HG03025 (cell line): Measurements from ENCODE around the gene HS2ST1.
"Not testable (repeated sequence)": the region's sequence is repeated elsewhere in the genome, so short reads cannot be mapped to it uniquely, and the experiment has no call there.

ENCODE experiments used
- ATAC-seq: cut with Tn5 transposase; IDR thresholded peaks from one replicate; pipeline ENCODE4 v1.9.1; 2021; ENCODE audit warnings: mild to moderate bottlenecking, moderate library complexity; ENCODE audit not compliant: unreplicated experiment, low FRiP score

HS2ST1 gene

DNA sequence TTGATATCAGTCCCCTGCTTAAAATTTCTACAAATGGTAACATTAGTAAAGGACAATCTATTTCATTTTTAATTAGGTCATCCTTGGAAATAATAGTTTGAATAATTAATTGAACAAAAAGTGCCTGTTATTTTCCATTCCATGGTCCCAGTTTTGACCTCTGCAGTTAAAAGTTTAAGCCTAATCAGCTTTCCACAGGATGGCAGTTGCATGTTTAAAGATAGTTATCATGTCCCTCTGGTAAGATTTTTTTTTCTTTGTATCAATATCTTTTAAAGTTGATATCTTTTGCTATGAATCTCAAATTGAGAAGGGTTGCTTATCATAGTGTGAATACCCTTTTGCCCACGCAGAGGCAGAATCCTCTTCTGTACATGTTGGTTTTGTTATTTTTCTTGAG, 90.4 kb downstream of the HS2ST1 start:
- ATAC-seq = no peak

DNA sequence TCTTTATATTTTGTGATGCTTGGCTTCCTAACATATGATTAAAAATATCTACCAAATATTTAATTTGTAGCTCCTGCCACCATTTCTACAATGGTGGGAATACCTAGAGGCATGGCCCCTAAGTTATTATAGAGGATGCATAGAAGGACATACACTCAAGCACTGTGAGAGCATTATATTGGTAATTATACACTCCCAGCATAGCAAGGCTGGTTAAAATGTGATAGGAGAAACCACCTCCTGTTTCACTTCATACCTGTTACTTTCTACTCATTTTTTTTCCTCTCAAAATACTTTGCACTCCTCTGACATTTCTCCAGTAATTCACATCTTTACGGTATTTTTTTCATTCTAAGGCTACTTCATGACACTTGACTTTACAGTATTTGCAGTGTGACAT, 92.9 kb downstream of the HS2ST1 start:
- no peak for ATAC-seq

DNA sequence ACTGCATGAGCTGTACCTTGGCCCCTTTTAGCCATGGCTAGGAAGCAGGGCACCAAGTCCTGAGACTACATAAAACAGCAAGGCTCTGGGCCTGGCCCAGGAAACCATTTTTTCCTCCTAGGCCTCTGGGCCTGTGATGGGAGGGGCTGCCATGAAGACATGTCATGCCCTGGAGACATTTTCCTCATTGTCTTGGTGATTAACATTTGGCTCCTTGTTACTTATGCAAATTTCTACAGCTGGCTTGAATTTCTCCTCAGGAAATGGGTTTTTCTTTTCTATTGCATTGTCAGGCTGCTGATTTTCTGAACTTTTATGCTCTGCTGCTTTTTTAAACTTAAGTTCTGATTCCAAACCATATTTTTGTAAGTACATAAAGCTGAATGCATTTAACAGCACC, 99.0 kb downstream of the HS2ST1 start:
- ATAC-seq = not testable (repeated sequence)

DNA sequence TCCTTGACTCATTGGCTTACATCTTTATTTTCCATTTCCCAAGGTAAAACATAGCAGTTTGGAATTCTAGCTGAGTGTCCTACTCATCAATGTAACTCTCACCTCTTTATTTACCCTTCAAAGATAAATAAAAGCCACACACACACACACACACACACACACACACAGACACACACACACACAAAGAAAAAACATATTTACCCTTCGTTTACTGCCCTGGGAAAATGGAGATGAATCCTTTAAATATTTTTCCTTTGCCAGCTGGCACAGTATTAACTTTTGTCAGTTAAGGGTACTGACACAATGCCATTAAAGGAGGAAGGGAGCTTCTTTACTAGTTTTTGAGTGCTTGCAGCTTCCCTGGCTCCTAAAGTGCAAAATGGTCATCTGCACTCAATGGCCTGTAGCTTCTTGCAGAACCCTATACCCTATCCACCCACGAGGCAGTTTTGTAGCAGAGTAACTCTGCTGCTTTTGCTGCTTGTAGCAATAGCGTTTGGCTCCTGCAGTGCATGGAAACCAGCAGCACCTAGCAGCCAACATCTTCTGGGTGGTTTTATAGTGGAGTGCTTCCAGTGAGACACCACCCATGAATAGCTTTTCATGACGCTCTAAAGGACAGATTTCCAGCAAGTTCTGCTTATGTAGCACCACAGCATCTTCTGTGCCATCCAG, 103.7 kb downstream of the HS2ST1 start:
- ATAC-seq = no peak

DNA sequence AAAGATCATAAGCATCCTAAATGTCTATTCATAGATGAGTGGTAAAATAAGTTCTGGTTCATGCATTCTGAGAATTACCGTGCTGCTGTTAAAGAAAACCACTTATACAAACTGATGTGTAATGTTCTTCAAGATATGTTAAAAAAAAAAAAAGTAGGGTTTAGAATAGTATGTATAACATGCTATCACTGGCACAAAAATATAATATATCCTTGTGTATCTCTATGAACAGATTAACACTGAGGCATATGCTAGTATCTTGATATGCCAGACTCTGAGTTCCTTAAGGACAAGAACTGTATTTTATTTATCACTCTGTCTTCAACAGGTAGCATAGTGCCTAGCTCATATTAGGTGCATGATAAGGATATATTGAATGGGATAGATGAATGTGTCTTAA, 108.9 kb downstream of the HS2ST1 start:
- no peak for ATAC-seq

DNA sequence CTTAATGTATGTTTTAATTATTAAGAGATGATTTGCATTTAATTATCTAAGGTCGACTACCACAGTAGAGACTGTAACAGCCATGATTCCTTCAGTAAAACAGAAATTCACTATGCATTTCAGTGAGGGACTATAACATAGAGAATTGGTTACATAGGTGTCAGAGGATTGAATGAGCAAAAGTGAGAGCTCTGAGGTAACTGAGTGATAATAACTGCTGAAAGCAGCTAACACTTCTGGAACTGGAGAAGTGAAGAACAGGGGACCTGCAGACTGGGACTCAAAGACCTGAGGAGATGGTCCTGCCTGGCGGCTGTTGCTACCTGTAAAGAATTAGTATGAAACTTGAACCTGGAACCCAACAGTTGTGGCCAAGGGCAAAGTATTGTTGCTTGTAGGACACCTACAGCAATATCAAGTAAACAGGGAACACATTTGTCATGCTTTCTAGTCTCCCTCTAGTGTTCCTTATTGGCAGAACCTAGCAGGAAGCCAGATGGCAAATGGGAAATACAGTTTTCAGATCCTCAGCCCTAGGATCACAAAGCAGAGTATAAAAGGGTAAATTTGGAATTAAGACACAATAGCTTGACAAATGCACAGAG, 110.6 kb downstream of the HS2ST1 start:
- peak; percentile 74 for ATAC-seq

DNA sequence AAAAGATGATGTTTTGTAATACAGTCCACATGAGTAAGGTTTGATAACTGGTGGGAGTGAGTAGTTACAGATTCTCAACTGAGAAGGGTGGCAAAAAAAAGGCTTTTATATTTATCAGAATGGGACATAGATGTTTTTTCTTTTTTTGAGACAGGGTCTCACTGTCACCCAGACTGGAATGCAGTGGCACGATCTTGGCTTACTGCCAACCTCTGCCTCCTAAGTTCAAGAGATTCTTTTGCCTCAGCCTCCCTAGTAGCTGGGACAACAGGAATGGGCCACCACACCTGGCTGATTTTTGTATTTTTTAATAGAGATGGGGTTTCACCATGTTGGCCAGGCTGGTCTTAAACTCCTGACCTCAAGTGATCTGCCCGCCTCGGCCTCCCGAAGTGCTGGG, 113.1 kb downstream of the HS2ST1 start:
- ATAC-seq = not testable (repeated sequence)

DNA sequence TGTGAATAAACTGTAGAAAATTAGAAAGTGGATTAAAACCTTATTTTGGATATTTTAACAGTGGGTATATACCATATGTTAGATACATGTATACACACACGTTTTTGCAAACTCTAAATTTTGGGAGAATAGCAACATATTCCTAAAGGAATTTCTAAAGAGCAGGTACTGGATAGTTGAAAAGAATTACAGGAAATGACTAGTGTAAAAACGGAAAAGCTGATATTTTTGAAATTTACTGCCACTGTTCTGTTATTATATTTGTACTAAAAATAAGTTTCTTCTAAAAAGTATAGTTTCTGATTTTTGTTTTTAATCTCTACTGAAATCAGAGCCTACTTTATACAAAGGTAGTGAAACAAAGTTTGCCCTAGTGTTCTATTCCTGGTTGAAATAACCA, 114.1 kb downstream of the HS2ST1 start:
- ATAC-seq = no peak

DNA sequence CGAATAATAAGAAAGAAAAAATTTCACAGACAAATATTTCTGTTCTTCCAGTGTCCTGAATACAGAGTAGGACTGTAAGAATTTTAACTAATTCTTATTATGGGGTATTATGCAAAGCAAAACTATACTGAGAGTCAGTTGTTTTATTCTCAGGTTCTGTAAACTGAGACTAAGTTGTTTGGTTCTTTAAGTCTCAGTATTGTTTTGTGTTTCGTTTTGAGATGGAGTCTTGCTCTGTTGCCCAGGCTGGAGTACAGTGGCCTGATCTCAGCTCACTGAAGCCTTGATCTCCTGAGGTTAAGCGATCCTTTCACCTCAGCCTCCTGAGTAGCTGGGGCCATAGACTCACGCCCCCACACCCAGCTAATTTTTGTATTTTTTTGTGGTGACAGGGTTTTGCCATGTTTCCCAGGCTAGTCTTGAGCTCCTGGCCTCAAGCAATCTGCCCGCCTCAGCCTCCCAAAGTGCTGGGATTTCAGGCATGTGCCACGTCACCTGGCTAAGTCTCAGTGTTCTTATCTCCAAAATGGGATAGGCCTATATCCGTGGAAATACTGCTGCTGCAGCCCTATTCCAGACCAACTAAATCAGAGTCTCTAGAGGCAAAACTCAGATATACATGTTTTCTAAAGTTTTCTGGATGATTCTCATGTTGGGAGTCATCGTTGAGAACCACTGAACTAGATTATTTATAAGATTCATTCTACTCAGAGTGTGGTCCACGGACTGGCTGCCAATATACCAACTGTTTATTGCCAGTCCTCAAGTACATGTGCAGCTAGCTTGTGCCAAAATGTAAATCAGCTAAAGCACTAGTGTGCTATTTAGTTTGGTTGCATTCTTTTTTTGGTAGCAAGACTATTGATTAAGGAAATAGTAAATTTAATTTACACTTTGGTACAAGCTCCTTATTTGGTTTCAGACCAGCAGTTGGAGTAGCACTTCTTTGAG, 116.6 kb downstream of the HS2ST1 start:
- ATAC-seq = peak; percentile 89

DNA sequence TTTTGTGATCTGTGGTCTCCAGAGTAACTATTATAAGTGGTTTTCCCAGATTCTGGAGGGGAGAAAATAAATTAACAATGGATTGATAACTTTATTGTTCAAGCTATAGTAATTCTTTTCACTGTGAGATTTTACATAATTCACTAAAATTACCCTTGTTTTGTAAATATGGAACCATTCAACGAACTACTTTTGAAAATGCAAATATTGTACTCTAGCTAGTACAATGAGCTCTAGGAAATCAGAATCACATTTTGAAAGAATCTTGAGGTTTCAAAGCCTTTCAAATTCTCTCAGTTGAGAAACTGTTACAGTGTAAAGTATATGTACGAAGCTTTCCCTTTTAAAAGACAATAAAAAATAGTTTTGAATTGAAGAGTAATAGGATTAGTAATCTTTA, 119.9 kb downstream of the HS2ST1 start:
- no peak for ATAC-seq

DNA sequence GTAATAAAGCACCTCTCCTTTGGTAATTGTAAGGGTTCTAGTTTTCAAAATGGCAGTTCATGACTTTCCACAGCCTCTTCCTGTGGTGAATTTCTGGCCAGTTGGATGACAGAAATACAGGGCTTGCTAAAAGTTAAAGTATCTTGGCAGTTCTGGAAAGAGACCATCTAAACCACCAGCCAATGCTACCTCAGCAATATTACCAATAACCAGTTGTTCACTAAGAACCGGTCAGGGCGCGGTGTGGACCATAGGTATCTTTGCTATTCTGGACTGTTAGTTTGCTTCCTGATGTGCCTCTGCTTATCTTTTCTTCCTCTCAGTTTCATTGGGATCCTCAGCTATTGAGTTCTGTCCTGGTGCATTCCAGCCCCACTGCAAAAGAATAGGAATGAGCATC, 124.7 kb downstream of the HS2ST1 start:
- no peak for ATAC-seq

DNA sequence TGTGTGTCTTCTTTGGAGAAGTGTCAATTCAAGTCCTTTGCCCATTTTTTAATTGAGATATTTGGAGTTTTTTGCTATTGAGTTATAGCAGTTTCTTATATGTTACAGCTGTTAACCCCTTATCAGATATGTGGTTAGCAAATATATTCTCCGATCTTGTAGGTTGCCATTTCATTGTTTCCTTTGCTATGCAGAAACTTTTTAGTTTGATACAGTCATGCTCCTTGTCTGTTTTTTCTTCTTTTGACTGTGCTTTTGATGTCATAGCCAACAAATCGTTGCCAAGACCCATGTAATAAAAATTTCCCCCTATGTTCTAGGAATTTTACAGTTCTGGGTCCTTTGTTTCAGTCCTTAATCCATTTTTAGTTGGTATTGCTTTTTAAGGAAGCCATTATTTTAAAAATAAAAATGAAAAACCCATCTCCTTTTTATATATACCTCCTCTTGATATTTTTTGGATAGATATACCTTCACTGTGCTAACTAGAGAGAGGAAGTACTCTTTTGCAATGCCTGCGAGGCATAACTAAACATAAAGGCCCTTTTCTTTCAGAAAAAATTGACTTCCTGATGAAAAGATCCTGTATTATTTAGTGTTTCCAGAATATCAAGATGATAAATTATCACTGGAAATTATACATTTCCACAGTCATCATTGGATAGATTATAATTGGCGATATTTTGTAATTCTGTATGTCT, 127.8 kb downstream of the HS2ST1 start:
- ATAC-seq = no peak

DNA sequence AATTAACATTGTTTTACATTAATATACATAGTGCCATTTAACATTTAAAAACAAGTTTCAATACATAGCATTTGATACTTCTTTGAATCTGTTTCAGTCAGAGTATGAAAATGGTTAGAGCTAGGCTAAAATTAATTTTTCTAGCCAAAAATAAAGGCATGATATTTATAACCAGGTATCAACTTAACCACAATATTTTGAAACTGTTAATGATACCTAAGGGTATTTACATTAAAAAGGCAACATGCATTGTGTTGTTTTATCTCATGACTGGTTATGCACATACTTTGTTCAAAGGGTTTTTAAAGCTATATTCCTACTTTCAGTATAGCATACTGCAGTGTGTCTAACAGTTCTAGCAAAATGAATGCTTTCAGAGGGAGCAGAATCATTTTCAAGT, 130.0 kb downstream of the HS2ST1 start:
- ATAC-seq = peak; percentile 45

DNA sequence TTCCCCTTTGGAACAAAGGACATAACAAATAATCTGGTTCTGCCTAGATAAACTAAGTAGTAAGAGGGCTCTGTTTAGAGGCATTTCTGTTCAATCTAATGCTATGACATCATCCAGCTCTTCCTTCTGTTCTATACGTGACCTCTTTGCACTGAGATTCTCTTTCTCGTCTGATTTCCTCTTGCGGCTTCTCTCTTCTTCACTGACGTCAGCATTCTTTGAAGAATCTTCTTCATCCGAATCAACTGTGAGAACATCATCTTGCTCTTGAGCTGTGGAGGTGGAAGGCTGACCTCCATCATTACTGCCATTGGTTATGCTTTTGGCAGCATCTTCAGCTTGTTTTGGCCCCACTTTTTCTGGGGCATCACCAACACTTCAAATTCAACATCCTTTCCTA, 130.4 kb downstream of the HS2ST1 start:
- peak; percentile 32 for ATAC-seq

DNA sequence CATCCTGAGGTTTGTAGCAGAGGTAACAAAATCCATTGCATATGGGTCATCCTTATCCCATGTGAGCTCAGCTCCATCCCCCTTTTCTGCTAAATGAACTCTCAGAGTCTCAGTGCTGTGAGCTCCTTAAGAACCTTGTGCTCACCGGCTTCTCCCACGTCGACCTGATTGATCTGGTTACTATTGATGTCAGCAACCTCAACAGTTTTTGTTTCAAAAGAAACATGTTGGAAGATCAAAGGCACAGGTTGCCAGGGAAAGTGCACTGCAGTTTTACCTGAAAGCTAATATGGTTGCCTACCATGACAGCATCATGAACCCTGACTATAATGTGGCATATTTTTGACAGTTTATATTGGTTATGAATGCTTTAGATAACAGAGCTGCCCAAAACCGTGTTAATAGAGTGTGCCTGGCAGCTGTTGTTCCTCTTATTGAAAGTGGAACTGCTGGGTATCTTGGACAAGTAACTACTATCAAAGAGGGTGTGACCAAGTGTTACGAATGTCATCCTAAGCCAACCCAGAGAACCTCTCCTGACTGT, 131.4 kb downstream of the HS2ST1 start:
- ATAC-seq = no peak

DNA sequence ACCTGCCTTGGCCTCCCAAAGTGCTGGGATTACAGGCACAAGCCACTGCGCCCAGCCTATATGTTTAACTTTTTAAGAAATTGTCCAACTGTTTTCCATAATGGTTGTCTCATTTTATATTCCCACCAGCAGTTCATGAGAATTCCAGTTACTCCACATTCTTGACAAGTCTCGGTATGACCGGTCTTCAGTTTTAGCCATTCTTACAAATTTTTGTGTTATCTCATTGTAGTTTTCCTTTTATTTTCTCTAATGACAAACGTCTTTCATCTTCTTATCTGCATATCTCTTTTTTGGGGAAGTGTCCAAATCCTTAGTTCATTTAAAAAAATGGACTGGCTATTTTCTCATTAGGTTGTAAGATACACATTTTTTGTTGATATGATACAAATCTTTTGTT, 132.5 kb downstream of the HS2ST1 start:
- no peak for ATAC-seq

DNA sequence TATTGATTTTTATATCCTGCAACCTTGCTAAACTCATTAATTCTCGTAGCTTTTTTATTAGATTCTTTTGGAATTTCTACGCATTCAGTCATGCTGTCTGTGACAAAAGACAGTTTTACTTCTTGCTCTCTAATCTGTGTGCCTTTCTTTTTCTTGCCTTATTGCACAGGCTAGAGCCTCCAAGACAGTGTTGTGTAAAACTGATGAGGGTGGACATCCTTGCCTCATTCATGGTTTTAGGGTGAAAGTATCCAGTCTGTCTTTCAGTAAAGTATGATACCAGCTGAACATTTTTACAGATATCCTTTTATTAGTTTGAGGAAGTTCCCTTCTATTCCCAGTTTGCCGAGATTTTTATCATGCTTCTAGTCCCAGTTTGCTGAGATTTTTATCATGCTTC, 133.8 kb downstream of the HS2ST1 start:
- ATAC-seq = no peak

DNA sequence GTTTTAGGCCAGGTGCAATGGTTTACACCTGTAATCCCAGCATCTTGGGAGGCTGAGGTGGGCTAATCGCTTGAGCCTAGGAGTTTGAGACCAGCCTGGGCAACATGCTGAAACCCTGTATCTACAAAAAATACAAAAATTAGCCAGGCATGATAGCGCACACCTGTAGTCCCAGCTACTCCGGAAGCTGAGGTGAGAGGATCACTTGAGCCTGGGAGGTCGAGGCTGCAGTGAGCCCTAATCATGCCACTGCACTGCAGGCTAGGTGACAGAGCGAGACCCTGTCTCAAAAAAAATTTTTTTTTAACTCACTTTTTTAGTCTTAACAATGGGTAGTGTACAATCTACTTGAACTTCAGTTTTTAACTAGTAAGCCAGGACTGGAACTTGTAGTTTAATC, 137.5 kb downstream of the HS2ST1 start:
- no peak for ATAC-seq

DNA sequence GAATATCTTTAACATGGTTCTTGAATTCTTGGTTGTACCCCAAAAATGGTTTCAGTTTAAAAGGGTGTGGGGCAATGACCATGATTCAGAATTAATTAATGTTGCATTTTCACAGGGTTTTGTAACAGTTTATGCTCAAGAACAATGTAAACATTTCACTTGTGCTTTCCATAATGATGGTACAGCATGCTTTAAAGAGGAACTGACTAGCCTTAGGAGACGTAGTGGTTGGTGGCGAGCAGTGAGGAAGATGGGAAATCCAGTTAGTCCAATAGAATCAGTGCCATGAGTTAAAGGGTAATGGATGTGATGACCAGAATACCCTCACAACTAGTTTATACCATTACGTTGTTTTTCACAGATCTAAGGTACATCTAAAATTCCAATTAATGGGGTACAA, 138.0 kb downstream of the HS2ST1 start:
- ATAC-seq = no peak

DNA sequence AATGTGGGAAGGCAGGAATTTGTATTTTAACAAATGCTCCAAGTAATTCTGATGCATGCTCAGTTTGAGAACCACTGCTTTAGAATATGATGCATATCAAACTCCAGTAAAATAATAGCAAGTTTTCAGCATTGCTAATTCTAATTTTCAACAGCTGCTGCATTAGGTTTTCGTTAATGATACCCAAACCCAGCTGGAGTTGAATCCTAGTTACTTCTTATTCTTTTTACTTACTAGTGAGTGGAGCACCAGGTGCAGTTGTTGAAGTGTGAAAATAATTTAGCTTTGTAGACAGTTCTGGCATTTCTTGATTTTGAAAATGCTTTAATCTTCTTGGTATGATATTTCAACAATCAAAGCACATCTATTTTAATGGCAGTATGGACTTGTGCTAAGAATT, 138.5 kb downstream of the HS2ST1 start:
- ATAC-seq = no peak

DNA sequence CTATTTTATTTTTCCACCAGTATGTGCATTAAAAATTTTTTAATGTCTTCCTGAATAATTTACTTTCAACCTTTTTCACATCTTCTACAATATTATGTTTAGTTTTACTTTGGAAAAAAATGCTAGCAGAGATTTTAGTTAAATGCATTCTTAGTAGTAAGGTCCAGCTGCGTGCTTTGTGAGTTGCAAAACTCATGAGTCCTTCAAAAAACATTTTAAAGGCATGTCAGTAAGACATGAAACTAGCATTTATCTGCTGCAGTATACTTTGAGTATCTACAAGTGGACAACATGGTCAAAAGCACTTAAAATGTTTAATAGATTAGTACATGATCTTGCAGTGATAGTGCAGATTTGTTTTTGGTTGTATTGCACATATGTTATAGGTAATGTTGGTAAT, 139.0 kb downstream of the HS2ST1 start:
- ATAC-seq = no peak
